Gastrocnemius medialis (tissue), 4 donors: Measurements from ENCODE around the gene SH3GLB1. TPM values are rescaled to one million over a fixed set of nuclear protein-coding genes. Genes with fewer than 3 reads are reported as not detected.

Experiments
- ATAC-seq, 2 donors: fragments of 150-250 bp; one replicate each; pipeline ENCODE4 v1.9.1; 2016
- DNase-seq, 2 donors: peaks; one replicate each; pipeline ENCODE4 v3.0.0-alpha.2; 2019
- H3K27ac ChIP-seq, 4 donors: fragments of 200-600 bp; sonication (generic); 1 replicate in 1 of 4; 2 replicates in 3 of 4; pipeline ENCODE4 v1.5.1; 2016 to 2018; ENCODE audit warnings: mild to moderate bottlenecking in 2 of 4, moderate library complexity in 1 of 4
- H3K27me3 ChIP-seq, 3 donors: fragments of 200-600 bp; sonication (generic) in 2 of 3; 1 replicate in 1 of 3; 2 replicates in 2 of 3; pipeline versions ENCODE4 v1.5.1 to v1.6.0; 2016 to 2019; ENCODE audit warnings: mild to moderate bottlenecking in 1 of 3, moderate library complexity in 1 of 3
- H3K36me3 ChIP-seq, 2 donors: fragments of 200-600 bp; sonication (generic) in 1 of 2; one replicate each; pipeline ENCODE4 v1.5.1; 2017 to 2018
- H3K4me1 ChIP-seq, 2 donors: fragments of 200-600 bp; sonication (generic) in 1 of 2; one replicate each; pipeline ENCODE4 v1.5.1; 2016 to 2017; ENCODE audit warnings: mild to moderate bottlenecking in 2 of 2
- H3K4me3 ChIP-seq, 4 donors: fragments of 200-600 bp; sonication (generic) in 3 of 4; 1 replicate in 1 of 4; 2 replicates in 3 of 4; pipeline ENCODE4 v1.5.1; 2016 to 2019; ENCODE audit warnings: mild to moderate bottlenecking in 2 of 4
- H3K9me3 ChIP-seq, 3 donors: fragments of 200-600 bp; sonication (generic) in 2 of 3; 1 replicate in 1 of 3; 2 replicates in 2 of 3; pipeline ENCODE4 v1.5.1; 2016 to 2019
- POLR2A ChIP-seq, 2 donors: fragments of 450-650 bp; IDR thresholded peaks; one replicate each; pipeline ENCODE4 v1.6.1; 2017; ENCODE audit warnings: antibody characterized with exemption in 2 of 2, mild to moderate bottlenecking in 2 of 2, moderate library complexity in 2 of 2
- in situ Hi-C, 4 donors: fragments of 200-750 bp; cut with MboI; loops; one replicate each; pipeline versions ENCODE4 v1.15.0 to v1.8.0; 2017; ENCODE audit warnings: low sequenced_read_pairs in 4 of 4
- intact Hi-C: fragments of 100-400 bp; cut with DNase I; formaldehyde crosslinking; loops from one replicate; pipeline ENCODE4 v1.15.1; 2023; ENCODE audit warnings: low total_unique reads
- total RNA-seq, 4 donors: library from RNA; depleted of rRNA; stranded (reverse); fragments of >200 nt; gene quantifications; one replicate each; pipeline versions ENCODE4 v1.1.0 to v1.2.3, GENCODE V29; 2016
- TF ChIP-seq, protein P1 (sequence below), 5 experiments: fragments of 450-650 bp in 3 of 5; fragments of 200-600 bp in 2 of 5; sonication (generic) in 2 of 5; IDR thresholded peaks in 4 of 5; conservative IDR thresholded peaks in 1 of 5; 1 replicate in 4 of 5; 2 replicates in 1 of 5; pipeline ENCODE4 v1.5.1; 2016 to 2019; ENCODE audit warnings: antibody characterized with exemption in 5 of 5, mild to moderate bottlenecking in 3 of 5, moderate library complexity in 3 of 5

SH3GLB1 gene
- total RNA-seq, 4 donors from 2014 or later: 76.6 to 168 (median 112) TPM

DNA sequence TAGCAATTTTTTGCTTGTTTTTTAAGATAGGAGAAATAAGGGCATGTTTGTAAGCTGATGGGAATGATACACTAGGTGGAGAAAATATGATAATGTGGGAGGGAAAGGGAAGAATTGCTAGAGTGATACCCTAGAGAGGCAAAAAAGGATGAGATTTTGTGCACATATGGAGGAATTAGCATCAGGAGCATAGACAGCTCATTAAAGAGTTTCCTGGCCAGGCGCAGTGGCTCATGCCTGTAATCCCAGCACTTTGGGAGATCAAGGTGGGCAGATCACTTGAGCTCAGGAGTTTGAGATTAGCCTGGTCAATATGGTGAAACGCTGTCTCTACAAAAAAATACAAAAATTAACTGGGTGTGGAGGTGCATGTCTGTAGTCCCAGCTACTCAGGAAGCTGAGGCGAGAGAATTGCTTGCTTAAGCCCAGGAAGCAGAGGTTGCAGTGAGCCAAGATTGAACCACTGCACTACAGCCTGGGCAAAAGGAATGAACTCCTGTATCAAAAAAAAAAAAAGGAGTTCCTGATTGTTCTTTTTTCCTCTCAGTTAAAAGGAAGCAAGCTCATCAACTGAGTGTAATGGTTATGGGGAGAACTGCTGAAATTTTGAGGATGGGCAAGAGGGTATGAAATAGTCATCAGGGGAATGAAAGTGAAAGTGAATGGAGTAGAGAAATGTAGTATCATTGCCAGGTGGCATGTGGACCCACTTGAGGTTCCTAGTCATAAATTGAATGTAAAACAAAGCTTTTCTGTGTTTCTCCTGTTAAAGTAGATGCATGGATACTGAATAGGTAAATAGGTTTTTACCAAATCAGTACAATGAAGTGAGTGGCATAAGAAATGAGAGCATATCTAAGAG is 35.5 kb downstream of the SH3GLB1 start:
- TF ChIP-seq, protein P1, sequence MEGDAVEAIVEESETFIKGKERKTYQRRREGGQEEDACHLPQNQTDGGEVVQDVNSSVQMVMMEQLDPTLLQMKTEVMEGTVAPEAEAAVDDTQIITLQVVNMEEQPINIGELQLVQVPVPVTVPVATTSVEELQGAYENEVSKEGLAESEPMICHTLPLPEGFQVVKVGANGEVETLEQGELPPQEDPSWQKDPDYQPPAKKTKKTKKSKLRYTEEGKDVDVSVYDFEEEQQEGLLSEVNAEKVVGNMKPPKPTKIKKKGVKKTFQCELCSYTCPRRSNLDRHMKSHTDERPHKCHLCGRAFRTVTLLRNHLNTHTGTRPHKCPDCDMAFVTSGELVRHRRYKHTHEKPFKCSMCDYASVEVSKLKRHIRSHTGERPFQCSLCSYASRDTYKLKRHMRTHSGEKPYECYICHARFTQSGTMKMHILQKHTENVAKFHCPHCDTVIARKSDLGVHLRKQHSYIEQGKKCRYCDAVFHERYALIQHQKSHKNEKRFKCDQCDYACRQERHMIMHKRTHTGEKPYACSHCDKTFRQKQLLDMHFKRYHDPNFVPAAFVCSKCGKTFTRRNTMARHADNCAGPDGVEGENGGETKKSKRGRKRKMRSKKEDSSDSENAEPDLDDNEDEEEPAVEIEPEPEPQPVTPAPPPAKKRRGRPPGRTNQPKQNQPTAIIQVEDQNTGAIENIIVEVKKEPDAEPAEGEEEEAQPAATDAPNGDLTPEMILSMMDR (IDR thresholded peaks at IDR 0.05 in 4 of 5, conservative IDR thresholded peaks at IDR 0.05 in 1 of 5): no peak
- TF ChIP-seq POLR2A (IDR thresholded peaks at IDR 0.05): no peak
- no peak for ATAC-seq
- Histone ChIP-seq H3K27ac (peak overlapping the region in 2 of 4 donors; percentile 10 to 58), H3K4me1 (no peaks in the 10 kb centered on the region), H3K27me3 (no peaks in the 10 kb centered on the region), H3K9me3 (no peaks in the 10 kb centered on the region), H3K36me3 (peaks cover 7 to 85% of the 10 kb centered on the region in 2 donors), H3K4me3 (no peak overlapping the region)
- intact Hi-C loops: loop anchor here (5.0 kb wide), 1 partner anchor 268 kb away; no protein-coding TSS in a partner anchor
- no peak for DNase-seq
- in situ Hi-C loops: loop anchor here in 1 of 4 donors (25.0 kb wide), 1 partner anchor 353 kb away; the partner anchor contains the start of gene ODF2L

DNA sequence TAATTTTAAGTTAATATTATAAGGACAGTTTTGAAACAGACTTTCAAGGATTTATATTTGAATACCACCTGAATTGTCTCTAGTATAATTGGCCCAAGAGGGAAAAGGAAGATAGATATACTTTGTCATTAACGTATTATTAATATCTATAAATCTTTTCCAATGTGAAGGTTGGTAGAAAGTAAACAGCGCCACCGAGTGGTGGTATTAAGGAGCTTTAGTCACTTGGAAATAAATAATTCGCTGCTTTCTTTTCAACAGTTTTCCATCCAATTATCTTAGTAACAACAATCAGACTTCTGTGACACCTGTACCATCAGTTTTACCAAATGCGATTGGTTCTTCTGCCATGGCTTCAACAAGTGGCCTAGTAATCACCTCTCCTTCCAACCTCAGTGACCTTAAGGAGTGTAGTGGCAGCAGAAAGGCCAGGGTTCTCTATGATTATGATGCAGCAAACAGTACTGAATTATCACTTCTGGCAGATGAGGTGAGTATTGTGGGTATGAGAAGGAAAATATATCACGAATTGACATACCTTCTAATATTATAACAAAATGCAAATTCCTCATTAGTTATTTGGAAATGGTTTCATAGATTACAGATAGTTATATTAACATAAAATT is 37.7 kb downstream of the SH3GLB1 start:
- Histone ChIP-seq H3K27ac (no peak overlapping the region), H3K36me3 (peaks cover 0 to 79% of the 10 kb centered on the region in 2 donors), H3K4me1 (no peaks in the 10 kb centered on the region), H3K27me3 (no peaks in the 10 kb centered on the region), H3K4me3 (no peak overlapping the region), H3K9me3 (no peaks in the 10 kb centered on the region)
- ATAC-seq: peak in 1 of 2 donors; percentile 43
- in situ Hi-C loops: loop anchor here in 1 of 4 donors (25.0 kb wide), 1 partner anchor 355 kb away; the partner anchor contains the start of gene ODF2L
- no peak for TF ChIP-seq POLR2A (IDR thresholded peaks at IDR 0.05)
- TF ChIP-seq, protein P1 (IDR thresholded peaks at IDR 0.05 in 4 of 5, conservative IDR thresholded peaks at IDR 0.05 in 1 of 5): peak; percentile 56 to 75 (median 65)
- intact Hi-C loops: loop anchor here (1.0 to 5.0 kb wide), 2 partner anchors 38 to 270 kb away; partner anchors contain the start of gene SH3GLB1
- DNase-seq: no peak

- peak overlapping the region in 1 of 4 donors; percentile 25 for H3K27ac ChIP-seq
- H3K36me3 ChIP-seq: peaks cover 0 to 42% of the 10 kb centered on the region in 2 donors
- ATAC-seq (no peak), DNase-seq (no peak)
- peaks cover 0 to 12% of the 10 kb centered on the region in 2 donors for H3K4me1 ChIP-seq
- H3K27me3 ChIP-seq: no peaks in the 10 kb centered on the region
- H3K9me3 ChIP-seq: no peaks in the 10 kb centered on the region
- TF ChIP-seq, protein P1 (IDR thresholded peaks at IDR 0.05 in 4 of 5, conservative IDR thresholded peaks at IDR 0.05 in 1 of 5): no peak
- TF ChIP-seq POLR2A (IDR thresholded peaks at IDR 0.05): no peak
- no peak overlapping the region for H3K4me3 ChIP-seq
- intact Hi-C loops (no loop called here), in situ Hi-C loops (loop anchor here in 1 of 4 donors (25.0 kb wide), 1 partner anchor 360 kb away; the partner anchor contains the start of gene ODF2L)
These were observed 42.9 kb downstream of the SH3GLB1 start for GRCh38 chr1:86747304-86747703.

- H3K4me3 ChIP-seq: no peak overlapping the region
- H3K4me1 ChIP-seq: peaks cover 0 to 15% of the 10 kb centered on the region in 2 donors
- H3K27me3 ChIP-seq: no peaks in the 10 kb centered on the region
- intact Hi-C loops: no loop called here
- no peaks in the 10 kb centered on the region for H3K9me3 ChIP-seq
- DNase-seq: no peak
- peak overlapping the region in 1 of 4 donors; percentile 4 for H3K27ac ChIP-seq
- peaks cover 0 to 27% of the 10 kb centered on the region in 2 donors for H3K36me3 ChIP-seq
- no peak for ATAC-seq
- TF ChIP-seq, protein P1 (IDR thresholded peaks at IDR 0.05 in 4 of 5, conservative IDR thresholded peaks at IDR 0.05 in 1 of 5): no peak
- TF ChIP-seq POLR2A (IDR thresholded peaks at IDR 0.05): no peak
- in situ Hi-C loops: loop anchor here in 1 of 4 donors (25.0 kb wide), 1 partner anchor 361 kb away; the partner anchor contains the start of gene ODF2L
These were observed 44.4 kb downstream of the SH3GLB1 start for GRCh38 chr1:86748622-86749373.
